HL-60 (cell line): ENCODE data around the gene PHACTR3.

Source experiments
- CTCF ChIP-seq: IDR thresholded peaks from one replicate; pipeline ENCODE4 v1.5.1; 2011; ENCODE audit warnings: low read length, control low read depth, inconsistent platforms; ENCODE audit not compliant: insufficient read depth
- POLR2AphosphoS5 ChIP-seq: IDR thresholded peaks from 2 replicates; pipeline ENCODE4 v1.6.1; 2012; ENCODE audit warnings: low read depth

DNA sequence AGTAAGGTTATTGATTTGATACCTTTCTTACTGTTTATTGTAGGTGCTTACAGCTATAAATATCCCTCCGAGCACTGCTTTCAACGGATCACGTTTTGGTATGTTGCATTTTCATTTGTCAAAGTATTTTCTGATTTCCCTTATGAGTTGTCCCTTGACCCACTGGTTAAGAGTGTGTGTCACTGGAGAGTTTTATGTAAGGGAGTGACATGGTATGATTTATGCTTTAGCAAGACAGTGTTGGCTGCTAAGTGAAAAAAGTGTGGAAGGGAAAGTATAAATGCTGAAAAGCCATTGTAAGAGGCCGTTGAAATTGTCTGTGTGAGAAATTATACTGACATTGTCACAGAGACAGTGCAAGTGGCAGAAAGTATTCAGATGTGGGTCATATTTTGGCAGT is 257.1 kb downstream of the PHACTR3 start:
- TF ChIP-seq CTCF (no peak), POLR2AphosphoS5 (no peak)
